ENCODE measurements around the gene CTPS1. TPM values are rescaled to one million over a fixed set of nuclear protein-coding genes. Genes with fewer than 3 reads are reported as not detected.

The CTPS1 gene
- total RNA-seq (2021) (65.7 to 73.4 TPM (median 65.8 TPM) in 3 replicates), Bru-seq, nascent RNA (percentile 88 among the genes with signal in this experiment)
- long read RNA-seq, experiment 1, full-length matches to known transcripts, result 231 of 304 reads
- long read RNA-seq, experiment 1, partial matches to known transcripts, result 20 of 304 reads
- long read RNA-seq, experiment 1, other reads (novel, unspliced or antisense), result 53 of 304 reads
- long read RNA-seq, experiment 2, transcript CTPS1-202 (19 exons, 3,201 nt), result major isoform, 23 of 88 reads
- long read RNA-seq, experiment 2, partial matches to known transcripts, result 25 of 88 reads
- long read RNA-seq, experiment 2, other reads (novel, unspliced or antisense), result 35 of 88 reads
- long read RNA-seq, experiment 3, transcript CTPS1-202 (19 exons, 3,201 nt), result major isoform, 89 of 135 reads
- long read RNA-seq, experiment 3, partial matches to known transcripts, result 38 of 135 reads
- long read RNA-seq, experiment 3, other reads (novel, unspliced or antisense), result 2 of 135 reads

GRCh38 chr1:40979241-40980067 lies at the start of gene CTPS1:
TSS of gene CTPS1 (plus strand) at chr1:40979696. CDS start at chr1:40983291, 3,595 bp downstream.
- Mint-ChIP-seq H3K4me1 (peaks cover 23% of the 10 kb centered on the region), H3K9me3 (no peaks in the 10 kb centered on the region), H3K36me3 (peaks cover 14% of the 10 kb centered on the region), H3K27ac (peak within 1 kb of the TSS; percentile 81), H3K4me3 (peak within 1 kb of the TSS; percentile 83), H3K27me3 (ENCODE audit: low read depth) (no peaks in the 10 kb centered on the region)
- CTCF ChIA-PET, result interaction anchor here (1.1 to 2.7 kb wide), 8 partner anchors 27 to 205 kb away, joined by 3 to 17 read pairs (median 6); partner anchors contain the start of genes CITED4 and SLFNL1
- POLR2A ChIA-PET, result interaction anchor here (0.7 to 1.5 kb wide), 3 partner anchors 118 to 1587 kb away, joined by 3 to 11 read pairs (median 3); partner anchors contain the start of genes CITED4 and NFYC
- ATAC-seq, result peak; percentile 87
- peak; percentile 94 for DNase-seq (ENCODE audit: low spot score)
- TF ChIP-seq FOXJ3 (CRISPR knock-in tag; IDR thresholded peaks at IDR 0.05; ENCODE audit: borderline replicate concordance) (no peak), ZNF671 (CRISPR knock-in tag; IDR thresholded peaks at IDR 0.05) (no peak), IRF1 (CRISPR knock-in tag; IDR thresholded peaks at IDR 0.05) (peak; percentile 77), FOXP4 (CRISPR knock-in tag; IDR thresholded peaks at IDR 0.05) (no peak), ZNF263 (CRISPR knock-in tag; IDR thresholded peaks at IDR 0.05; ENCODE audit: low read depth) (peak; percentile 88; the same call in 1 of the 2 replicates), ZNF219 (CRISPR knock-in tag; IDR thresholded peaks at IDR 0.05; ENCODE audit: borderline replicate concordance) (no peak), OVOL2 (CRISPR knock-in tag; IDR thresholded peaks at IDR 0.05; ENCODE audit: borderline replicate concordance) (no peak), CREM (CRISPR knock-in tag; IDR thresholded peaks at IDR 0.05) (no peak; the same call in none of the 2 replicates), MLX (CRISPR knock-in tag; IDR thresholded peaks at IDR 0.05) (no peak), ZNF396 (CRISPR knock-in tag; IDR thresholded peaks at IDR 0.05; ENCODE audit: borderline replicate concordance) (no peak), ERG (CRISPR knock-in tag; IDR thresholded peaks at IDR 0.05) (no peak), RORB (CRISPR knock-in tag; IDR thresholded peaks at IDR 0.05) (no peak), ZNF138 (CRISPR knock-in tag; conservative IDR thresholded peaks at IDR 0.05) (no peak), NR3C1 (CRISPR knock-in tag; conservative IDR thresholded peaks at IDR 0.05; ENCODE audit: low read depth) (no peak), CTCF (IDR thresholded peaks at IDR 0.05) (no peak), ZBTB21 (CRISPR knock-in tag; IDR thresholded peaks at IDR 0.05; ENCODE audit: borderline replicate concordance) (no peak), GRHL2 (CRISPR knock-in tag; IDR thresholded peaks at IDR 0.05; ENCODE audit: insufficient replicate concordance, severe bottlenecking) (no peak), GABPB1 (CRISPR knock-in tag; IDR thresholded peaks at IDR 0.05) (peak; percentile 47), ARID4B (CRISPR knock-in tag; IDR thresholded peaks at IDR 0.05; ENCODE audit: borderline replicate concordance) (peak; percentile 50; the same call in 1 of the 2 replicates), MYBL2 (CRISPR knock-in tag; IDR thresholded peaks at IDR 0.05) (0 out of 2 replicates have a peak, but pooled peaks have one; percentile 25), ZSCAN18 (CRISPR knock-in tag; IDR thresholded peaks at IDR 0.05) (no peak), JAZF1 (CRISPR knock-in tag; IDR thresholded peaks at IDR 0.05) (no peak)
